Right atrium auricular region (tissue), 2 donors: ENCODE data around the gene ART1. TPM values are rescaled to one million over a fixed set of nuclear protein-coding genes. Genes with fewer than 3 reads are reported as not detected.

Experiments used
- total RNA-seq, 2 donors: library from RNA; depleted of rRNA; stranded (reverse); fragments of >200 nt; gene quantifications; one replicate each; pipeline ENCODE4 v1.1.0, GENCODE V29; 2016

The ART1 gene
- total RNA-seq, 2 donors from 2014 or later: not detected

Other genes starting within 250 kb of the ART1 start
- gene ART5, start 3.1 kb upstream of the ART1 start, total RNA-seq: 1 to 10 TPM in 1 of 2 donors, under 1 TPM in 1; 0.86 to 1.1 TPM
- gene CHRNA10, start 26.3 kb downstream of the ART1 start, total RNA-seq: 1 to 10 TPM in 1 of 2 donors, not detected in 1; 1.0 TPM
- 10 to 100 TPM; 58.8 to 94.5 TPM for gene NUP98, start 152.4 kb downstream of the ART1 start, total RNA-seq
- gene PGAP2, start 163.4 kb downstream of the ART1 start, total RNA-seq: 10 to 100 TPM; 10.8 to 14.9 TPM
- 10 to 100 TPM; 20.1 to 48.9 TPM for gene RHOG, start 195.8 kb downstream of the ART1 start, total RNA-seq
- gene STIM1, start 210.5 kb downstream of the ART1 start, total RNA-seq: 10 to 100 TPM; 15.4 to 16.6 TPM